PC-3 (cell line): ENCODE data around the gene MPZL1. TPM values are rescaled to one million over a fixed set of nuclear protein-coding genes. Genes with fewer than 3 reads are reported as not detected.

Experiments
- ATAC-seq: fragments of 200-7000 bp; cut with Tn5 transposase; 2 replicates; pipeline ENCODE4 v1.9.1; 2020; ENCODE audit warnings: mild to moderate bottlenecking, moderate library complexity
- BruUV-seq: library from RNA; stranded (reverse); fragments of 400-500 nt; replicated peaks from 2 replicates; lab custom pipeline; 2021; lab: Mats Ljungman, UMichigan
- CTCF ChIA-PET: fragments of 300-600 bp; sonication (Branson Sonifier 250); formaldehyde crosslinking; loops from one replicate; lab custom pipeline; 2022; ENCODE audit warnings: antibody characterized with exemption; lab: Charles Lee
- POLR2A ChIA-PET: fragments of 300-600 bp; sonication (Branson Sonifier 250); formaldehyde crosslinking; loops from one replicate; lab custom pipeline; 2022; ENCODE audit warnings: antibody characterized with exemption; ENCODE audit not compliant: unreplicated experiment; lab: Charles Lee
- DNase-seq: peaks from one replicate; pipeline ENCODE4 v3.0.0-alpha.2; 2015
- H2AFZ ChIP-seq: fragments of 300-600 bp; sonication (generic); 2 replicates; pipeline ENCODE4 v1.6.0; 2016; ENCODE audit warnings: antibody characterized with exemption, low read length
- H3F3A ChIP-seq: fragments of 300-600 bp; sonication (generic); one replicate; pipeline ENCODE4 v1.6.0; 2017; ENCODE audit warnings: antibody characterized with exemption, low read length, control low read depth, mild to moderate bottlenecking; ENCODE audit not compliant: unreplicated experiment
- H3K27ac ChIP-seq: fragments of 300-600 bp; sonication (generic); 2 replicates; pipeline ENCODE4 v1.5.1; 2016; ENCODE audit warnings: mild to moderate bottlenecking, low read length
- H3K27me3 ChIP-seq: fragments of 300-600 bp; sonication (generic); 2 replicates; pipeline ENCODE4 v1.6.1; 2016; ENCODE audit warnings: low read length, mixed read lengths
- H3K36me3 ChIP-seq: fragments of 300-600 bp; sonication (generic); 2 replicates; pipeline ENCODE4 v1.6.1; 2016; ENCODE audit warnings: low read depth, mixed run types, low read length, mixed read lengths
- H3K4me1 ChIP-seq: fragments of 300-600 bp; sonication (generic); 2 replicates; pipeline ENCODE4 v1.5.1; 2016; ENCODE audit warnings: low read length; ENCODE audit not compliant: insufficient read depth
- H3K4me2 ChIP-seq: fragments of 300-600 bp; sonication (generic); 2 replicates; pipeline ENCODE4 v1.6.0; 2016; ENCODE audit warnings: low read length
- H3K4me3 ChIP-seq: fragments of 300-600 bp; sonication (generic); 2 replicates; pipeline ENCODE4 v1.5.1; 2016; ENCODE audit warnings: mild to moderate bottlenecking, low read length, mixed read lengths
- H3K79me2 ChIP-seq: fragments of 300-600 bp; sonication (generic); 2 replicates; pipeline ENCODE4 v1.6.1; 2017; ENCODE audit warnings: low read length, mixed read lengths
- H3K9ac ChIP-seq: fragments of 300-600 bp; sonication (generic); 2 replicates; pipeline ENCODE4 v1.6.0; 2016; ENCODE audit warnings: mild to moderate bottlenecking, low read length
- H3K9me2 ChIP-seq: fragments of 300-600 bp; sonication (generic); replicated peaks from 2 replicates; pipeline ENCODE4 v1.6.1; 2016; ENCODE audit warnings: mixed run types, low read length, mixed read lengths
- H3K9me3 ChIP-seq: fragments of 300-600 bp; sonication (generic); 2 replicates; pipeline ENCODE4 v1.6.1; 2016; ENCODE audit warnings: low read length, mixed read lengths
- H4K20me1 ChIP-seq: fragments of 300-600 bp; sonication (generic); 2 replicates; pipeline ENCODE4 v1.6.1; 2016; ENCODE audit warnings: low read length, mixed read lengths
- CTCF ChIP-seq: fragments of 300-600 bp; sonication (generic); conservative IDR thresholded peaks from 2 replicates; pipeline ENCODE4 v1.5.1; 2017; ENCODE audit warnings: antibody characterized with exemption, low read depth, mild to moderate bottlenecking, low read length
- EZH2 ChIP-seq: fragments of 300-600 bp; sonication (generic); IDR thresholded peaks from one replicate; pipeline ENCODE4 v1.6.1; 2017; ENCODE audit warnings: antibody characterized with exemption, mild to moderate bottlenecking, low read length; ENCODE audit not compliant: unreplicated experiment
- EZH2phosphoT487 ChIP-seq: fragments of 300-600 bp; sonication (generic); IDR thresholded peaks from 2 replicates; pipeline ENCODE4 v1.6.1; 2018; ENCODE audit warnings: mild to moderate bottlenecking, antibody characterized with exemption, low read length, borderline replicate concordance
- intact Hi-C: fragments of 100-400 bp; cut with micrococcal nuclease; formaldehyde crosslinking; loops from 2 replicates; pipeline ENCODE4 v1.9.0; 2023
- total RNA-seq: library from RNA; depleted of rRNA; stranded (reverse); fragments of >200 nt; gene quantifications from 2 replicates; pipeline ENCODE4 v1.2.3, GENCODE V29; 2014

The MPZL1 gene
- total RNA-seq, 1 experiment from 2014 or later = 86.5 TPM

DNA sequence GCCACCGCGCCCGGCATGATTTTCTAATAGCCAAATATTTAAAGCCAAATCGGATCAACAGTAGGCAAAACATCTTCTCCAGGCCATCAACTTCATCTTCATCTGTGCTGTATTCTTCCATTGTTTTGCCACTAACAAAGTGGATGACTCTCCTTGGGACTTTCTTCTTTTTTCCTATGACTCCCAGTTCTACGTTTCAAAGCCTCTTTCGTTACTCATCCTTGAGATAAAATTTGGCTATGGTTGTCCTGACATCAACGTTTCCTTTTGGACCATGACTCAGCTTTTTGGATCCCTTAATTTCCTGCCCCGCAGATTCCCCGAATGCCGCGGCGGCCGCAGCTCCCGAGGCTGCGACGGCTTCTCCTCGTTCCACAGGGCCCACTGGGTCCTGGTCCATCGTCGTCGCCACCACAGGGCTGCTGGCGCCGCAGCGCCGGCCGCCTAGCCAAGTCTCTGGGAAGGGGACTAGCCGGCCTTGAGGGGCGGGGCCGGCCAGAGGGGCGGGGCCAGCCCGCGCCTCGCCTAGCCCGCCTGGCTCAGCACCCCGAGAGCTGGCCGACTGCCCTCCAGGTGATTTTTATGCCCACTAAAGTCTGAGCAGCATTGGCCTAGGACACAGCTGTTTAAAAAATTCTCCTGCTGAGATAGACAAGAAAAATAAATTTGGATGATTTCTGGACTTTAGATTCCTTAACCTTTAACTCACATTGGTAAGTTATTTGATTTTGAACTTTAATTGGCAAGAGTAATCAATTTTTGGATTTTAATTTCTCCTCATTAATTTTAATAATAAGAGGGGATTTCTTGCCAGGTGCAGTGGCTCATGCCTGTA, 98.3 kb downstream of the MPZL1 start:
- CTCF ChIA-PET = no interaction called here
- ATAC-seq = peak; percentile 99

GRCh38 chr1:167820684-167821355, 99.0 kb downstream of the MPZL1 start:
- DNase-seq = no peak
- Histone ChIP-seq H3K79me2 (no peaks in the 10 kb centered on the region), H3K36me3 (no peaks in the 10 kb centered on the region), H3K4me1 (peaks cover 11% of the 10 kb centered on the region), H3K27me3 (no peaks in the 10 kb centered on the region), H4K20me1 (no peaks in the 10 kb centered on the region), H2AFZ (peak overlapping the region; percentile 76), H3K4me3 (peak overlapping the region; percentile 56), H3K4me2 (peak overlapping the region; percentile 82), H3F3A (peaks cover 6% of the 10 kb centered on the region), H3K9me2 (no peaks in the 10 kb centered on the region), H3K9ac (peak overlapping the region; percentile 37), H3K9me3 (no peaks in the 10 kb centered on the region), H3K27ac (peak overlapping the region; percentile 83)
- intact Hi-C loops = loop anchor here (5.0 kb wide), 1 partner anchor 81 kb away; no protein-coding TSS in a partner anchor
- TF ChIP-seq EZH2phosphoT487 (no peak), EZH2 (no peak), CTCF (no peak)
- ATAC-seq = peak; percentile 5; the same call in 1 of the 2 replicates
- BruUV-seq = TSS peak; percentile 35
- ChIA-PET CTCF (no interaction called here), POLR2A (interaction anchor here (0.8 to 1.7 kb wide), 2 partner anchors 115 to 188 kb away, joined by 3 to 7 read pairs; partner anchors contain the start of gene DCAF6)

More for the DNA sequence above, 98.3 kb downstream of the MPZL1 start:
- no peaks in the 10 kb centered on the region for H3K9me2 ChIP-seq
- H3K4me2 ChIP-seq = peak overlapping the region; percentile 82
- H2AFZ ChIP-seq = peak overlapping the region; percentile 76
- H3K9ac ChIP-seq = peak overlapping the region; percentile 37
- H3F3A ChIP-seq = peaks cover 6% of the 10 kb centered on the region
- peaks cover 11% of the 10 kb centered on the region for H3K4me1 ChIP-seq
- no peaks in the 10 kb centered on the region for H3K27me3 ChIP-seq
- intact Hi-C loops = loop anchor here (5.0 kb wide), 2 partner anchors 82 to 262 kb away; no protein-coding TSS in a partner anchor
- POLR2A ChIA-PET = interaction anchor here (0.8 to 1.7 kb wide), 2 partner anchors 116 to 187 kb away, joined by 3 to 7 read pairs; partner anchors contain the start of gene DCAF6
- H4K20me1 ChIP-seq = no peaks in the 10 kb centered on the region
- TSS peak; percentile 88 for BruUV-seq
- peak overlapping the region; percentile 56 for H3K4me3 ChIP-seq
- no peaks in the 10 kb centered on the region for H3K79me2 ChIP-seq
- no peaks in the 10 kb centered on the region for H3K36me3 ChIP-seq
- H3K27ac ChIP-seq = peak overlapping the region; percentile 83
- no peak for TF ChIP-seq EZH2phosphoT487
- TF ChIP-seq CTCF = no peak
- TF ChIP-seq EZH2 = no peak
- H3K9me3 ChIP-seq = no peaks in the 10 kb centered on the region
- DNase-seq = peak; percentile 93
